ENCODE data around the gene PBOV1.
"Not testable (repeated sequence)": the region's sequence is repeated elsewhere in the genome, so short reads cannot be mapped to it uniquely, and the experiment has no call there.

Gene PBOV1

GRCh38 chr6:138230221-138230620 is 11.9 kb upstream of the PBOV1 start:
- H3K9me3 Mint-ChIP-seq, result no peaks in the 10 kb centered on the region
- H3K27ac Mint-ChIP-seq, result no peak overlapping the region
- peaks cover 4% of the 10 kb centered on the region for H3K27me3 Mint-ChIP-seq
- H3K36me3 Mint-ChIP-seq (ENCODE audit: low read depth), result no peaks in the 10 kb centered on the region
- no peaks in the 10 kb centered on the region for H3K4me1 Mint-ChIP-seq (ENCODE audit: low read depth)
- intact Hi-C loops (cut with micrococcal nuclease), result no loop called here
- H3K4me3 Mint-ChIP-seq, result no peak overlapping the region

GRCh38 chr6:138229663-138230179 is 11.4 kb upstream of the PBOV1 start:
- no peaks in the 10 kb centered on the region for H3K4me1 Mint-ChIP-seq (ENCODE audit: low read depth)
- H3K9me3 Mint-ChIP-seq, result no peaks in the 10 kb centered on the region
- H3K27ac Mint-ChIP-seq, result no peak overlapping the region
- H3K36me3 Mint-ChIP-seq (ENCODE audit: low read depth), result no peaks in the 10 kb centered on the region
- no peak overlapping the region for H3K4me3 Mint-ChIP-seq
- intact Hi-C loops (cut with micrococcal nuclease), result no loop called here
- H3K27me3 Mint-ChIP-seq, result peaks cover 4% of the 10 kb centered on the region

GRCh38 chr6:138229072-138229471 is 10.8 kb upstream of the PBOV1 start:
- Mint-ChIP-seq H3K27ac (no peak overlapping the region), H3K4me1 (ENCODE audit: low read depth) (no peaks in the 10 kb centered on the region), H3K36me3 (ENCODE audit: low read depth) (no peaks in the 10 kb centered on the region), H3K9me3 (no peaks in the 10 kb centered on the region), H3K27me3 (peaks cover 4% of the 10 kb centered on the region), H3K4me3 (no peak overlapping the region)
- intact Hi-C loops (cut with micrococcal nuclease), result no loop called here

GRCh38 chr6:138227316-138227781 is 9.1 kb upstream of the PBOV1 start:
- Mint-ChIP-seq H3K27ac (no peak overlapping the region), H3K9me3 (no peaks in the 10 kb centered on the region), H3K4me3 (no peak overlapping the region)

GRCh38 chr6:138226700-138227315 is 8.5 kb upstream of the PBOV1 start:
- Mint-ChIP-seq H3K27me3 (peaks cover 4% of the 10 kb centered on the region), H3K4me3 (no peak overlapping the region), H3K9me3 (no peaks in the 10 kb centered on the region), H3K27ac (no peak overlapping the region), H3K4me1 (ENCODE audit: low read depth) (no peaks in the 10 kb centered on the region), H3K36me3 (ENCODE audit: low read depth) (no peaks in the 10 kb centered on the region)
- intact Hi-C loops (cut with micrococcal nuclease), result no loop called here

More at GRCh38 chr6:138227316-138227781, 9.1 kb upstream of the PBOV1 start:
- Mint-ChIP-seq H3K36me3 (ENCODE audit: low read depth) (no peaks in the 10 kb centered on the region), H3K4me1 (ENCODE audit: low read depth) (no peaks in the 10 kb centered on the region), H3K27me3 (peaks cover 4% of the 10 kb centered on the region)
- intact Hi-C loops (cut with micrococcal nuclease), result no loop called here

- Mint-ChIP-seq H3K4me1 (ENCODE audit: low read depth) (no peaks in the 10 kb centered on the region), H3K4me3 (no peak overlapping the region), H3K27me3 (peaks cover 4% of the 10 kb centered on the region), H3K9me3 (no peaks in the 10 kb centered on the region), H3K27ac (no peak overlapping the region), H3K36me3 (ENCODE audit: low read depth) (no peaks in the 10 kb centered on the region)
- intact Hi-C loops (cut with micrococcal nuclease), result no loop called here
Measured at GRCh38 chr6:138225953-138226352, 7.7 kb upstream of the PBOV1 start.

- Mint-ChIP-seq H3K36me3 (ENCODE audit: low read depth) (no peaks in the 10 kb centered on the region), H3K27me3 (peaks cover 4% of the 10 kb centered on the region), H3K4me1 (ENCODE audit: low read depth) (no peaks in the 10 kb centered on the region), H3K27ac (no peak overlapping the region), H3K9me3 (no peaks in the 10 kb centered on the region), H3K4me3 (no peak overlapping the region)
- intact Hi-C loops (cut with micrococcal nuclease), result no loop called here
Measured at GRCh38 chr6:138222901-138223546, 4.7 kb upstream of the PBOV1 start.

- Mint-ChIP-seq H3K4me1 (ENCODE audit: low read depth) (no peaks in the 10 kb centered on the region), H3K36me3 (ENCODE audit: low read depth) (no peaks in the 10 kb centered on the region)
Measured at GRCh38 chr6:138219901-138220300, 1.6 kb upstream of the PBOV1 start.

GRCh38 chr6:138219398-138219797 is 1.1 kb upstream of the PBOV1 start:
- intact Hi-C loops (cut with micrococcal nuclease), result no loop called here
- no peak overlapping the region for H3K27ac Mint-ChIP-seq
- no peak overlapping the region for H3K4me3 Mint-ChIP-seq
- peaks cover 8% of the 10 kb centered on the region for H3K27me3 Mint-ChIP-seq
- H3K9me3 Mint-ChIP-seq, result no peaks in the 10 kb centered on the region
- H3K36me3 Mint-ChIP-seq (ENCODE audit: low read depth), result no peaks in the 10 kb centered on the region
- no peaks in the 10 kb centered on the region for H3K4me1 Mint-ChIP-seq (ENCODE audit: low read depth)

More at GRCh38 chr6:138219901-138220300, 1.6 kb upstream of the PBOV1 start:
- H3K4me3 Mint-ChIP-seq, result no peak overlapping the region
- H3K27ac Mint-ChIP-seq, result no peak overlapping the region
- no peaks in the 10 kb centered on the region for H3K9me3 Mint-ChIP-seq
- intact Hi-C loops (cut with micrococcal nuclease), result no loop called here
- H3K27me3 Mint-ChIP-seq, result peaks cover 8% of the 10 kb centered on the region

GRCh38 chr6:138215093-138215782 is 3.1 kb downstream of the PBOV1 start:
- intact Hi-C loops (cut with micrococcal nuclease), result no loop called here
- no peak overlapping the region for H3K27ac Mint-ChIP-seq
- H3K4me3 Mint-ChIP-seq, result no peak overlapping the region
- H3K4me1 Mint-ChIP-seq (ENCODE audit: low read depth), result no peaks in the 10 kb centered on the region
- peaks cover 8% of the 10 kb centered on the region for H3K27me3 Mint-ChIP-seq
- no peaks in the 10 kb centered on the region for H3K9me3 Mint-ChIP-seq
- H3K36me3 Mint-ChIP-seq (ENCODE audit: low read depth), result no peaks in the 10 kb centered on the region

- H3K4me3 Mint-ChIP-seq; intact Hi-C loops (cut with micrococcal nuclease); H3K36me3 Mint-ChIP-seq (ENCODE audit: low read depth); H3K9me3 Mint-ChIP-seq; H3K4me1 Mint-ChIP-seq (ENCODE audit: low read depth); H3K27me3 Mint-ChIP-seq; H3K27ac Mint-ChIP-seq: not testable (repeated sequence)
Measured at GRCh38 chr6:138212530-138212929, 5.8 kb downstream of the PBOV1 start.

GRCh38 chr6:138211601-138212000 is 6.7 kb downstream of the PBOV1 start:
- Mint-ChIP-seq H3K27ac (no peak overlapping the region), H3K9me3 (no peaks in the 10 kb centered on the region), H3K27me3 (peaks cover 5% of the 10 kb centered on the region), H3K4me3 (no peak overlapping the region), H3K4me1 (ENCODE audit: low read depth) (no peaks in the 10 kb centered on the region), H3K36me3 (ENCODE audit: low read depth) (no peaks in the 10 kb centered on the region)
- intact Hi-C loops (cut with micrococcal nuclease), result no loop called here

- Mint-ChIP-seq H3K9me3 (no peaks in the 10 kb centered on the region), H3K27me3 (peaks cover 7% of the 10 kb centered on the region), H3K4me3 (no peak overlapping the region), H3K36me3 (ENCODE audit: low read depth) (no peaks in the 10 kb centered on the region), H3K4me1 (ENCODE audit: low read depth) (no peaks in the 10 kb centered on the region), H3K27ac (no peak overlapping the region)
- intact Hi-C loops (cut with micrococcal nuclease), result no loop called here
Measured at GRCh38 chr6:138211048-138211581, 7.2 kb downstream of the PBOV1 start.

- intact Hi-C loops (cut with micrococcal nuclease), result no loop called here
- H3K4me1 Mint-ChIP-seq (ENCODE audit: low read depth), result no peaks in the 10 kb centered on the region
- H3K27ac Mint-ChIP-seq, result no peak overlapping the region
- no peaks in the 10 kb centered on the region for H3K9me3 Mint-ChIP-seq
- H3K27me3 Mint-ChIP-seq, result peaks cover 8% of the 10 kb centered on the region
- no peak overlapping the region for H3K4me3 Mint-ChIP-seq
- H3K36me3 Mint-ChIP-seq (ENCODE audit: low read depth), result no peaks in the 10 kb centered on the region
Measured at GRCh38 chr6:138206862-138207261, 11.4 kb downstream of the PBOV1 start.

Data from dendritic cell treated with granulocyte-macrophage colony-stimulating factor and Interleukin-4, amounts not matched to agents 40 ng/mL and 50 ng/mL, for 4 days (primary cell).